ENCODE data around the gene NUDCD3. TPM values are rescaled to one million over a fixed set of nuclear protein-coding genes. Genes with fewer than 3 reads are reported as not detected.

NUDCD3 gene
- total RNA-seq, 4 donors from 2014 or later, result 28.5 to 115 (median 52.6) TPM

DNA sequence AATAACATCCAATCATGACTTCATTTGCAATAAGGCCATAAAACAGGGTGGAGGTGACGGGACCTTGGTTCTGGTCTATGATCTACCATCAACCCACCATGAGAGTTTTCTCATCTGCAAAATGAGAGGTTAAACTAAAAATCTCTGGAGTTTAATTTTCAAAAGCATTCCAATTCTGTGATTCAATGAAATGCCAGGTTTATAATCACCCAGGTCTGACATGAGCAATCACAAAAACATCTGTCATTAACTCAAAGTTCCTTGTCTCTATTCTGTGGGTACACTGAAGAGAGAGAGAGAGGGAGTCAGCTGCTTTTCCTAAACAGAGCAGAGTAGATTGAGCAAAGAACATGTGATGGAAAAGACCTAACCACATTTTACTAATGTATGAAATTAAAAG lies 75.4 kb downstream of the NUDCD3 start:
- Histone ChIP-seq H3K27me3 (no peaks in the 10 kb centered on the region), H3K4me3 (no peak overlapping the region), H3K9me3 (no peaks in the 10 kb centered on the region), H3K27ac (no peak overlapping the region), H3K36me3 (no peaks in the 10 kb centered on the region), H3K4me1 (no peaks in the 10 kb centered on the region)
- intact Hi-C loops (cut with DNase I; ENCODE audit: low total_unique reads), result no loop called here
- no peak for TF ChIP-seq CTCF (IDR thresholded peaks at IDR 0.05)
- no peak for TF ChIP-seq POLR2A (IDR thresholded peaks at IDR 0.05)
- DNase-seq, result no peak

- H3K27me3 ChIP-seq, result no peaks in the 10 kb centered on the region
- H3K27ac ChIP-seq, result no peak overlapping the region
- H3K4me3 ChIP-seq, result no peak overlapping the region
- H3K36me3 ChIP-seq, result no peaks in the 10 kb centered on the region
- TF ChIP-seq CTCF (IDR thresholded peaks at IDR 0.05) (no peak), POLR2A (IDR thresholded peaks at IDR 0.05) (no peak)
- DNase-seq, result no peak
- H3K9me3 ChIP-seq, result no peaks in the 10 kb centered on the region
- H3K4me1 ChIP-seq, result no peaks in the 10 kb centered on the region
- intact Hi-C loops (cut with DNase I; ENCODE audit: low total_unique reads), result no loop called here
Observed at GRCh38 chr7:44411306-44411705, 79.2 kb downstream of the NUDCD3 start.

DNA sequence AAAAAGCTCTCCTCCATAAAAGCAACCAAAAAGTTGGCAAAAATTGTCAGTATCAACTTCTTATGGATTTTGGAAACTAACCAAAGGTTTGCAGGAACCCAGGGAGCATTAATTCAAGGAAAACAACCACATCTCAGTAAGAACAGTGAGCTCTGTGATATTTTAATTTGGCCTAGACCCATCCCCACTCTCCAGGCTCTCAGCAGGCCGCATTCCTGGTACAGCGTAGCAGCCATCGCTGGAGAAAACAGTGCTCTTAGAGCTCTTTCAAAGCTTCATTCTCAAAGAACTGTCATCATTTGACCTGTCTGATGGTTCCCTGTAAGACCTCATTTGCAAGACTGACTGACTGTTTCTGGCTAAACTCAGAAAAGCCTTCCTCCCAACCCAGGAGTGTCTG lies 81.9 kb downstream of the NUDCD3 start:
- H3K4me3 ChIP-seq, result no peak overlapping the region
- H3K9me3 ChIP-seq, result no peaks in the 10 kb centered on the region
- no peak for TF ChIP-seq POLR2A (IDR thresholded peaks at IDR 0.05)
- no peak for TF ChIP-seq CTCF (IDR thresholded peaks at IDR 0.05)
- intact Hi-C loops (cut with DNase I; ENCODE audit: low total_unique reads), result no loop called here
- H3K27ac ChIP-seq, result peak overlapping the region; percentile 29 to 58
- H3K4me1 ChIP-seq, result no peaks in the 10 kb centered on the region
- no peaks in the 10 kb centered on the region for H3K36me3 ChIP-seq
- no peak for DNase-seq
- H3K27me3 ChIP-seq, result no peaks in the 10 kb centered on the region

DNA sequence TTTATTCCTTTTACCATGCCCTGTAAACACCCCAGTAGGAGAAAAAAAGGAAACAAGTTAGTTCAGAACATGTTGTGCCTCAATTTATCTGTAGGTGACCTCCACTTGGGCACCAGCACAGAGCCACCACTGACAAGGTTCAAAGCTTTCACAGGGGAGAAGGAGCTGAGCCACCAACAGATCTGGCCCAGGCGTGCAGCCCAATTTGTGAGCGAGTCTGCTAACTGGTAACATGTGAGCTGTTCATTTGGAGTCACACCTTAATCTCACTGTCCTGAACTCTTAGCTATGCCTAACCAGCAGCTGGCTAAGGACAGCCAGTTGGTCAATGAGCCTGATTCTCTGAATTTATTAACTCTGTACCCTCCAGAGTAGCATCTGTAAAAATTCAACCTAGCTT lies 86.7 kb downstream of the NUDCD3 start:
- no peak for DNase-seq

GRCh38 chr7:44403176-44403759 lies 87.2 kb downstream of the NUDCD3 start:
- Histone ChIP-seq H3K27me3 (no peaks in the 10 kb centered on the region), H3K9me3 (no peaks in the 10 kb centered on the region), H3K27ac (no peak overlapping the region), H3K4me3 (no peak overlapping the region), H3K36me3 (no peaks in the 10 kb centered on the region), H3K4me1 (no peaks in the 10 kb centered on the region)
- intact Hi-C loops (cut with DNase I; ENCODE audit: low total_unique reads), result no loop called here
- no peak for DNase-seq
- TF ChIP-seq POLR2A (IDR thresholded peaks at IDR 0.05) (no peak), CTCF (IDR thresholded peaks at IDR 0.05) (no peak)

More for the DNA sequence above, 86.7 kb downstream of the NUDCD3 start:
- no peak overlapping the region for H3K4me3 ChIP-seq
- H3K4me1 ChIP-seq, result no peaks in the 10 kb centered on the region
- TF ChIP-seq POLR2A (IDR thresholded peaks at IDR 0.05) (no peak), CTCF (IDR thresholded peaks at IDR 0.05) (no peak)
- H3K9me3 ChIP-seq, result no peaks in the 10 kb centered on the region
- no peaks in the 10 kb centered on the region for H3K36me3 ChIP-seq
- intact Hi-C loops (cut with DNase I; ENCODE audit: low total_unique reads), result no loop called here
- H3K27me3 ChIP-seq, result no peaks in the 10 kb centered on the region
- no peak overlapping the region for H3K27ac ChIP-seq

Data from uterus (tissue), 4 donors.